ENCODE data around the gene AACS.

The AACS gene

GRCh38 chr12:125134576-125134975 is 69.3 kb downstream of the AACS start:
- Histone ChIP-seq H3K4me1 (ENCODE audit: control insufficient read depth, low read depth, low read length) (no peaks in the 10 kb centered on the region), H2BK5ac (ENCODE audit: low read length) (no peak overlapping the region), H3K79me2 (ENCODE audit: control insufficient read depth, insufficient read depth, low read length) (no peaks in the 10 kb centered on the region), H3K4me2 (ENCODE audit: low read length) (no peak overlapping the region), H3K27me3 (ENCODE audit: insufficient read depth, low read length, poor library complexity) (no peaks in the 10 kb centered on the region), H3K23ac (ENCODE audit: low read length) (no peak overlapping the region), H3K56ac (ENCODE audit: low read length) (no peak overlapping the region), H3K36me3 (ENCODE audit: control insufficient read depth, insufficient read depth, low read length) (no peaks in the 10 kb centered on the region), H3K4me3 (ENCODE audit: low read length) (no peak overlapping the region), H3K9ac (ENCODE audit: low read length) (no peak overlapping the region), H4K5ac (ENCODE audit: low read length) (no peak overlapping the region), H4K8ac (ENCODE audit: low read depth, low read length) (no peak overlapping the region), H3K18ac (ENCODE audit: low read length) (no peak overlapping the region), H2BK120ac (ENCODE audit: low read depth, low read length) (no peak overlapping the region), H3K79me1 (ENCODE audit: low read length) (no peaks in the 10 kb centered on the region), H2AK5ac (ENCODE audit: low read length) (no peak overlapping the region), H2BK15ac (replicated peaks; ENCODE audit: low read depth) (no peak overlapping the region), H3K27ac (ENCODE audit: low read depth, low read length) (no peak overlapping the region), H3K4ac (ENCODE audit: low read depth, low read length) (no peak overlapping the region)
- WGBS (ENCODE audit: extremely low coverage, insufficient coverage, low lambda C conversion rate): no CpG with 5 or more reads among the region's 14 CpGs
- no peak for DNase-seq

- no peak overlapping the region for H4K5ac ChIP-seq (ENCODE audit: low read length)
- no peak overlapping the region for H3K23ac ChIP-seq (ENCODE audit: low read length)
- WGBS (ENCODE audit: extremely low coverage, insufficient coverage, low lambda C conversion rate): no CpG with 5 or more reads among the region's 8 CpGs
- H3K27me3 ChIP-seq (ENCODE audit: insufficient read depth, low read length, poor library complexity): no peaks in the 10 kb centered on the region
- H3K27ac ChIP-seq (ENCODE audit: low read depth, low read length): no peak overlapping the region
- no peak for DNase-seq
- no peak overlapping the region for H2BK15ac ChIP-seq (replicated peaks; ENCODE audit: low read depth)
- no peak overlapping the region for H2BK5ac ChIP-seq (ENCODE audit: low read length)
- no peak overlapping the region for H3K18ac ChIP-seq (ENCODE audit: low read length)
- H3K56ac ChIP-seq (ENCODE audit: low read length): no peak overlapping the region
- no peak overlapping the region for H3K9ac ChIP-seq (ENCODE audit: low read length)
- no peak overlapping the region for H2AK5ac ChIP-seq (ENCODE audit: low read length)
- H3K36me3 ChIP-seq (ENCODE audit: control insufficient read depth, insufficient read depth, low read length): no peaks in the 10 kb centered on the region
- no peaks in the 10 kb centered on the region for H3K79me1 ChIP-seq (ENCODE audit: low read length)
- H3K4me2 ChIP-seq (ENCODE audit: low read length): no peak overlapping the region
- no peaks in the 10 kb centered on the region for H3K79me2 ChIP-seq (ENCODE audit: control insufficient read depth, insufficient read depth, low read length)
- peaks cover 5% of the 10 kb centered on the region for H3K4me1 ChIP-seq (ENCODE audit: control insufficient read depth, low read depth, low read length)
- H4K8ac ChIP-seq (ENCODE audit: low read depth, low read length): no peak overlapping the region
- H2BK120ac ChIP-seq (ENCODE audit: low read depth, low read length): no peak overlapping the region
- H3K4me3 ChIP-seq (ENCODE audit: low read length): no peak overlapping the region
- H3K4ac ChIP-seq (ENCODE audit: low read depth, low read length): no peak overlapping the region
Measured at GRCh38 chr12:125135906-125136305, 70.7 kb downstream of the AACS start.

GRCh38 chr12:125136702-125137101 is 71.5 kb downstream of the AACS start:
- Histone ChIP-seq H2BK120ac (ENCODE audit: low read depth, low read length) (no peak overlapping the region), H3K9ac (ENCODE audit: low read length) (no peak overlapping the region), H2BK5ac (ENCODE audit: low read length) (no peak overlapping the region), H3K4me3 (ENCODE audit: low read length) (no peak overlapping the region), H3K79me1 (ENCODE audit: low read length) (no peaks in the 10 kb centered on the region), H3K18ac (ENCODE audit: low read length) (no peak overlapping the region), H3K56ac (ENCODE audit: low read length) (no peak overlapping the region), H3K4ac (ENCODE audit: low read depth, low read length) (no peak overlapping the region), H3K27me3 (ENCODE audit: insufficient read depth, low read length, poor library complexity) (no peaks in the 10 kb centered on the region), H3K36me3 (ENCODE audit: control insufficient read depth, insufficient read depth, low read length) (no peaks in the 10 kb centered on the region), H3K23ac (ENCODE audit: low read length) (no peak overlapping the region), H4K8ac (ENCODE audit: low read depth, low read length) (no peak overlapping the region), H3K27ac (ENCODE audit: low read depth, low read length) (no peak overlapping the region), H3K79me2 (ENCODE audit: control insufficient read depth, insufficient read depth, low read length) (no peaks in the 10 kb centered on the region), H3K4me2 (ENCODE audit: low read length) (no peak overlapping the region), H3K4me1 (ENCODE audit: control insufficient read depth, low read depth, low read length) (peaks cover 5% of the 10 kb centered on the region), H2AK5ac (ENCODE audit: low read length) (no peak overlapping the region), H2BK15ac (replicated peaks; ENCODE audit: low read depth) (no peak overlapping the region), H4K5ac (ENCODE audit: low read length) (no peak overlapping the region)
- no peak for DNase-seq
- no CpG with 5 or more reads among the region's 19 CpGs for WGBS (ENCODE audit: extremely low coverage, insufficient coverage, low lambda C conversion rate)

- Histone ChIP-seq H3K4me1 (ENCODE audit: control insufficient read depth, low read depth, low read length) (peaks cover 5% of the 10 kb centered on the region), H3K4me3 (ENCODE audit: low read length) (no peak overlapping the region), H3K23ac (ENCODE audit: low read length) (no peak overlapping the region), H2BK5ac (ENCODE audit: low read length) (no peak overlapping the region), H2AK5ac (ENCODE audit: low read length) (no peak overlapping the region), H3K79me2 (ENCODE audit: control insufficient read depth, insufficient read depth, low read length) (no peaks in the 10 kb centered on the region), H3K4ac (ENCODE audit: low read depth, low read length) (no peak overlapping the region), H3K9ac (ENCODE audit: low read length) (no peak overlapping the region), H3K4me2 (ENCODE audit: low read length) (no peak overlapping the region), H2BK120ac (ENCODE audit: low read depth, low read length) (no peak overlapping the region), H3K56ac (ENCODE audit: low read length) (no peak overlapping the region), H3K27ac (ENCODE audit: low read depth, low read length) (no peak overlapping the region), H2BK15ac (replicated peaks; ENCODE audit: low read depth) (no peak overlapping the region), H3K18ac (ENCODE audit: low read length) (no peak overlapping the region), H3K79me1 (ENCODE audit: low read length) (no peaks in the 10 kb centered on the region), H3K36me3 (ENCODE audit: control insufficient read depth, insufficient read depth, low read length) (no peaks in the 10 kb centered on the region), H4K8ac (ENCODE audit: low read depth, low read length) (no peak overlapping the region), H3K27me3 (ENCODE audit: insufficient read depth, low read length, poor library complexity) (no peaks in the 10 kb centered on the region), H4K5ac (ENCODE audit: low read length) (no peak overlapping the region)
- no CpG with 5 or more reads among the region's 17 CpGs for WGBS (ENCODE audit: extremely low coverage, insufficient coverage, low lambda C conversion rate)
- DNase-seq: no peak
Measured at GRCh38 chr12:125137766-125138344, 72.6 kb downstream of the AACS start.

GRCh38 chr12:125140279-125141209 is 75.3 kb downstream of the AACS start:
- H4K5ac ChIP-seq (ENCODE audit: low read length): no peak overlapping the region
- H3K56ac ChIP-seq (ENCODE audit: low read length): no peak overlapping the region
- no peaks in the 10 kb centered on the region for H3K79me1 ChIP-seq (ENCODE audit: low read length)
- no peak overlapping the region for H3K23ac ChIP-seq (ENCODE audit: low read length)
- peak; percentile 73 for DNase-seq
- no peak overlapping the region for H3K4ac ChIP-seq (ENCODE audit: low read depth, low read length)
- H3K27ac ChIP-seq (ENCODE audit: low read depth, low read length): no peak overlapping the region
- WGBS (ENCODE audit: extremely low coverage, insufficient coverage, low lambda C conversion rate): no CpG with 5 or more reads among the region's 22 CpGs
- H2BK15ac ChIP-seq (replicated peaks; ENCODE audit: low read depth): no peak overlapping the region
- no peaks in the 10 kb centered on the region for H3K27me3 ChIP-seq (ENCODE audit: insufficient read depth, low read length, poor library complexity)
- no peak overlapping the region for H3K18ac ChIP-seq (ENCODE audit: low read length)
- no peak overlapping the region for H2BK120ac ChIP-seq (ENCODE audit: low read depth, low read length)
- no peak overlapping the region for H2BK5ac ChIP-seq (ENCODE audit: low read length)
- H3K4me1 ChIP-seq (ENCODE audit: control insufficient read depth, low read depth, low read length): peaks cover 5% of the 10 kb centered on the region
- no peak overlapping the region for H4K8ac ChIP-seq (ENCODE audit: low read depth, low read length)
- H3K9ac ChIP-seq (ENCODE audit: low read length): no peak overlapping the region
- no peaks in the 10 kb centered on the region for H3K36me3 ChIP-seq (ENCODE audit: control insufficient read depth, insufficient read depth, low read length)
- H2AK5ac ChIP-seq (ENCODE audit: low read length): no peak overlapping the region
- H3K4me3 ChIP-seq (ENCODE audit: low read length): no peak overlapping the region
- H3K79me2 ChIP-seq (ENCODE audit: control insufficient read depth, insufficient read depth, low read length): no peaks in the 10 kb centered on the region
- no peak overlapping the region for H3K4me2 ChIP-seq (ENCODE audit: low read length)

Data from mesendoderm (in vitro differentiated cells).